Kidney (tissue), 14 donors: Measurements from ENCODE around the gene VKORC1. TPM values are rescaled to one million over a fixed set of nuclear protein-coding genes. Genes with fewer than 3 reads are reported as not detected.

ENCODE experiments used
- DNase-seq, 5 donors: peaks; one replicate each; pipeline ENCODE4 v3.0.0-alpha.2; 2013 to 2020
- FAIRE-seq: peaks from 2 replicates; lab custom pipeline; 2012; peaks lifted over from hg19 to GRCh38; lab: Jason Lieb, UNC
- H3K27ac ChIP-seq, 2 donors: one replicate each; pipeline ENCODE4 v1.7.0; 2013; ENCODE audit warnings: low read depth in 2 of 2, low read length in 2 of 2, inconsistent platforms in 1 of 2
- H3K27me3 ChIP-seq: one replicate; pipeline ENCODE4 v1.7.1; 2013; ENCODE audit warnings: low read length, inconsistent platforms; ENCODE audit not compliant: control insufficient read depth, insufficient read depth
- H3K36me3 ChIP-seq, 3 donors: one replicate each; pipeline versions ENCODE4 v1.7.0 to v1.7.1; 2013; ENCODE audit warnings: low read length in 3 of 3, control low read depth in 1 of 3, inconsistent platforms in 1 of 3; ENCODE audit not compliant: insufficient read depth in 3 of 3, control insufficient read depth in 2 of 3
- H3K4me1 ChIP-seq, 3 donors: one replicate each; pipeline versions ENCODE4 v1.7.0 to v1.7.1; 2013; ENCODE audit warnings: low read length in 3 of 3, inconsistent platforms in 1 of 3, low read depth in 1 of 3; ENCODE audit not compliant: control insufficient read depth in 2 of 3, insufficient read depth in 2 of 3
- H3K4me3 ChIP-seq, 3 donors: one replicate each; pipeline versions ENCODE4 v1.7.0 to v1.8.1; 2013; ENCODE audit warnings: low read length in 3 of 3, control low read depth in 1 of 3, inconsistent platforms in 1 of 3
- H3K9ac ChIP-seq, 3 donors: one replicate each; pipeline versions ENCODE4 v1.7.0 to v1.7.1; 2013; ENCODE audit warnings: low read length in 3 of 3, control low read depth in 1 of 3, inconsistent platforms in 1 of 3
- H3K9me3 ChIP-seq, 3 donors: one replicate each; pipeline versions ENCODE4 v1.7.0 to v1.7.1; 2013; ENCODE audit warnings: low read length in 3 of 3, control low read depth in 1 of 3, inconsistent platforms in 1 of 3; ENCODE audit not compliant: control insufficient read depth in 2 of 3, insufficient read depth in 1 of 3
- CTCF ChIP-seq: IDR thresholded peaks from 3 replicates; pipeline ENCODE4 v1.5.1; 2012; ENCODE audit warnings: mild to moderate bottlenecking, moderate library complexity, borderline replicate concordance; ENCODE audit not compliant: insufficient read depth; ENCODE audit errors: extremely low read depth
- intact Hi-C: fragments of 100-400 bp; cut with DNase I; formaldehyde crosslinking; loops from one replicate; pipeline ENCODE4 v1.11.1; 2022
- polyA plus RNA-seq: library from polyadenylated mRNA; stranded (reverse); fragments of 350-450 nt; fragmentation: Illumina TruSeq; extraction: RNeasy Lipid Tissue Mini Kit (QIAGEN cat#74804); gene quantifications from one replicate; pipeline ENCODE4 v1.2.3, GENCODE V29; 2014; ENCODE audit warnings: low read depth, low replicate concordance; ENCODE audit not compliant: insufficient read depth
- total RNA-seq: library from RNA; stranded (reverse); fragmentation: NEBNext Ultra II Directional; extraction: Animal tissue kit (Norgen Biotek cat#: 25700); gene quantifications from one replicate; pipeline ENCODE4 v1.2.1, GENCODE V29; 2021
- donor health status: control.
- donor health status: control.
- donor health status: control.
- donor health status: control.
- donor health status: control.
- donor health status: DM: yes; HTN: yes; CAD: no.
- donor health status: Normal renal cell carcinoma (clear cell type).

The VKORC1 gene
- total and polyA plus RNA-seq, 2 donors from 2014 or later = 84.7 to 209 TPM

GRCh38 chr16:31083081-31083480 is 11.5 kb downstream of the VKORC1 start:
- H3K4me3 ChIP-seq = no peak overlapping the region
- intact Hi-C loops = no loop called here
- FAIRE-seq (no peak), DNase-seq (no peak)
- no peaks in the 10 kb centered on the region for H3K4me1 ChIP-seq
- no peak for TF ChIP-seq CTCF
- H3K27me3 ChIP-seq = no peaks in the 10 kb centered on the region
- H3K36me3 ChIP-seq = peaks cover 4 to 14% (median 13%) of the 10 kb centered on the region in 3 donors
- no peak overlapping the region for H3K27ac ChIP-seq
- H3K9ac ChIP-seq = no peak overlapping the region
- H3K9me3 ChIP-seq = no peaks in the 10 kb centered on the region

GRCh38 chr16:31082368-31083045 is 12.1 kb downstream of the VKORC1 start:
- no peak overlapping the region for H3K27ac ChIP-seq
- no peak for DNase-seq
- H3K4me3 ChIP-seq = no peak overlapping the region
- intact Hi-C loops = no loop called here
- H3K27me3 ChIP-seq = no peaks in the 10 kb centered on the region
- H3K9ac ChIP-seq = no peak overlapping the region
- no peaks in the 10 kb centered on the region for H3K4me1 ChIP-seq
- peaks cover 4 to 19% (median 19%) of the 10 kb centered on the region in 3 donors for H3K36me3 ChIP-seq
- no peak for FAIRE-seq
- H3K9me3 ChIP-seq = no peaks in the 10 kb centered on the region
- TF ChIP-seq CTCF = no peak

GRCh38 chr16:31081428-31082351 is 12.9 kb downstream of the VKORC1 start:
- no peak for TF ChIP-seq CTCF
- no peak overlapping the region for H3K9ac ChIP-seq
- intact Hi-C loops = no loop called here
- no peaks in the 10 kb centered on the region for H3K4me1 ChIP-seq
- peaks cover 4 to 25% (median 20%) of the 10 kb centered on the region in 3 donors for H3K36me3 ChIP-seq
- H3K4me3 ChIP-seq = no peak overlapping the region
- H3K27me3 ChIP-seq = no peaks in the 10 kb centered on the region
- DNase-seq (no peak), FAIRE-seq (no peak)
- no peaks in the 10 kb centered on the region for H3K9me3 ChIP-seq
- no peak overlapping the region for H3K27ac ChIP-seq
